ENCODE measurements around the gene C1orf50. TPM values are rescaled to one million over a fixed set of nuclear protein-coding genes. Genes with fewer than 3 reads are reported as not detected.

Gene C1orf50
- total RNA-seq, 1 experiment from 2014 or later, result 8.3 TPM

DNA sequence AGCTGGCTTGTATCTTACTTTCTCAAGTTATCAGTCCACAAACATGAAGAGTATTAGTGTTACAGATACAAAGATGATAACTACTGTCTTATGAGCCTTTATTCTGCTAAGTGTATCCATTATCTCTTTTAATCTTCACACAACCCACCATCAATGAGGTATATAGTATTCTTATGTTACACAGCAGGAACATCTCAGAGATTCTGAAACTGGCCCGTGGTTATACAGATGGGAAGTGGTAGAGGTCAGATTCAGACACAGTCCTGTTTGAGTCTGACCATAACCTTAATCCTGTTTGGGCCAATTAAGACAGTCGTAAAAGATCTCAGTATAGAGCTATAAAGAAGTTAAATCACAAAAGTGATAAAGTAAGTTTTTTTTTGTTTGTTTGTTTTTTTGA, 12.7 kb downstream of the C1orf50 start:
- no peaks in the 10 kb centered on the region for H3K36me3 ChIP-seq (ENCODE audit: low read depth)
- no peak overlapping the region for H3K27ac ChIP-seq
- no peak for TF ChIP-seq EZH2 (IDR thresholded peaks at IDR 0.05; ENCODE audit: low read depth)
- TF ChIP-seq, protein P1, sequence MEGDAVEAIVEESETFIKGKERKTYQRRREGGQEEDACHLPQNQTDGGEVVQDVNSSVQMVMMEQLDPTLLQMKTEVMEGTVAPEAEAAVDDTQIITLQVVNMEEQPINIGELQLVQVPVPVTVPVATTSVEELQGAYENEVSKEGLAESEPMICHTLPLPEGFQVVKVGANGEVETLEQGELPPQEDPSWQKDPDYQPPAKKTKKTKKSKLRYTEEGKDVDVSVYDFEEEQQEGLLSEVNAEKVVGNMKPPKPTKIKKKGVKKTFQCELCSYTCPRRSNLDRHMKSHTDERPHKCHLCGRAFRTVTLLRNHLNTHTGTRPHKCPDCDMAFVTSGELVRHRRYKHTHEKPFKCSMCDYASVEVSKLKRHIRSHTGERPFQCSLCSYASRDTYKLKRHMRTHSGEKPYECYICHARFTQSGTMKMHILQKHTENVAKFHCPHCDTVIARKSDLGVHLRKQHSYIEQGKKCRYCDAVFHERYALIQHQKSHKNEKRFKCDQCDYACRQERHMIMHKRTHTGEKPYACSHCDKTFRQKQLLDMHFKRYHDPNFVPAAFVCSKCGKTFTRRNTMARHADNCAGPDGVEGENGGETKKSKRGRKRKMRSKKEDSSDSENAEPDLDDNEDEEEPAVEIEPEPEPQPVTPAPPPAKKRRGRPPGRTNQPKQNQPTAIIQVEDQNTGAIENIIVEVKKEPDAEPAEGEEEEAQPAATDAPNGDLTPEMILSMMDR (conservative IDR thresholded peaks at IDR 0.05), result no peak
- H4K20me1 ChIP-seq (ENCODE audit: insufficient read depth), result no peaks in the 10 kb centered on the region
- no peaks in the 10 kb centered on the region for H3K4me1 ChIP-seq (replicated peaks; ENCODE audit: insufficient read depth)
- DNase-seq, result no peak
- CTCF ChIA-PET, result interaction anchor here (1.4 to 1.6 kb wide), 2 partner anchors 144 to 294 kb away, joined by 3 to 13 read pairs; no protein-coding TSS in a partner anchor
- no peaks in the 10 kb centered on the region for H3K79me2 ChIP-seq (ENCODE audit: low read depth)
- no peaks in the 10 kb centered on the region for H3K27me3 ChIP-seq (ENCODE audit: insufficient read depth, low read depth)
- H3K4me3 ChIP-seq, result no peak overlapping the region
- H3F3A ChIP-seq (ENCODE audit: insufficient read depth, low read depth), result 0 out of 2 replicates have a peak, but pooled peaks cover 4% of the 10 kb centered on the region
- H2AFZ ChIP-seq, result no peak overlapping the region
- no TSS peak for BruUV-seq (replicated peaks)
- no peaks in the 10 kb centered on the region for H3K9me2 ChIP-seq (ENCODE audit: insufficient read depth)
- intact Hi-C loops (cut with micrococcal nuclease; ENCODE audit: unreplicated experiment), result loop anchor here (2.0 to 10.0 kb wide), 2 partner anchors 133 to 635 kb away; no protein-coding TSS in a partner anchor
- no peak overlapping the region for H3K4me2 ChIP-seq
- H3K9me3 ChIP-seq (ENCODE audit: insufficient read depth, low read depth), result no peaks in the 10 kb centered on the region
- POLR2A ChIA-PET (ENCODE audit: unreplicated experiment), result no interaction called here

DNA sequence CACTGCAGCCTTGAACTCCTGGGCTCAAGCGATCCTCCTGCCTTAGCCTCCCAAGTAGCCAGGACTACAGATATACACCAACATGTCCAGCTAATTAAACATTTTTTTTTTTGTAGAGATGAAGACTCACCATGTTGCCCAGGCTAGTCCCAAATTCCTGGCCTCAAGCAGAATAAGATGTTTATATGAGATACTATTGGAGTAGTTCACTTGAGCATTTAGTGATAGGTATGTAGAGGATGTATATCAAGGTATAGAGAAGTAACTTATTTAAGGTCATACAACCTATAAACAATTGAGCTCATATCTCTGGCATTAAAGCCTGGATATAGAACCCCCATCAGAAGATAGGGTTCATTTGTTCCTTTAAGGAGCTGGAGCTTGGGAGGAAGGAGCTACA, 13.1 kb downstream of the C1orf50 start:
- BruUV-seq (replicated peaks), result no TSS peak
- H3F3A ChIP-seq (ENCODE audit: insufficient read depth, low read depth), result 0 out of 2 replicates have a peak, but pooled peaks cover 4% of the 10 kb centered on the region
- H3K9me3 ChIP-seq (ENCODE audit: insufficient read depth, low read depth), result no peaks in the 10 kb centered on the region
- no peaks in the 10 kb centered on the region for H3K9me2 ChIP-seq (ENCODE audit: insufficient read depth)
- ChIA-PET POLR2A (ENCODE audit: unreplicated experiment) (no interaction called here), CTCF (interaction anchor here (0.6 to 1.4 kb wide), 2 partner anchors 248 to 294 kb away, joined by 4 to 13 read pairs; no protein-coding TSS in a partner anchor)
- no peaks in the 10 kb centered on the region for H3K27me3 ChIP-seq (ENCODE audit: insufficient read depth, low read depth)
- H3K4me1 ChIP-seq (replicated peaks; ENCODE audit: insufficient read depth), result no peaks in the 10 kb centered on the region
- intact Hi-C loops (cut with micrococcal nuclease; ENCODE audit: unreplicated experiment), result no loop called here
- TF ChIP-seq EZH2 (IDR thresholded peaks at IDR 0.05; ENCODE audit: low read depth), result no peak
- TF ChIP-seq, protein P1 (conservative IDR thresholded peaks at IDR 0.05), result no peak
- no peak for DNase-seq
- no peaks in the 10 kb centered on the region for H3K36me3 ChIP-seq (ENCODE audit: low read depth)
- no peak overlapping the region for H3K4me2 ChIP-seq
- no peak overlapping the region for H3K27ac ChIP-seq
- H3K4me3 ChIP-seq, result no peak overlapping the region
- no peak overlapping the region for H2AFZ ChIP-seq
- no peaks in the 10 kb centered on the region for H4K20me1 ChIP-seq (ENCODE audit: insufficient read depth)
- no peaks in the 10 kb centered on the region for H3K79me2 ChIP-seq (ENCODE audit: low read depth)

DNA sequence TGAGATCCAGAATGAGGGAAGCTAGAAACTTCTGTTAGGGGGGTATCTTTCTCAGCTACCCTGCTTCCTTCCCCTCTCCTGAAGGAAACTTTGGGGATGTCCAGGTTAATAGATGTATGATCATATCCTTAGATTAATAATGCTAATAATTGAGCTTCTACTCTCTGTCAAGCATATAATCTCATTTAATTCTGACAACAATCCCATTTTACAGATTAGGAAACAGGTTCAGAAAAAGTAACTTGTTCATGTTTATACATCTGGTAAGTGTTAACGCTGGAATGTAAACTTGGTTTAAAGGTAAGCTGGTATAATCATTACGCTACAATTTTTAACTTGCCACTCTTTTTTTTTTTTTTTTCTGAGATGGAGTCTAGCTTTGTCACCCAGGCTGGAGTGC, 16.0 kb downstream of the C1orf50 start:
- no peaks in the 10 kb centered on the region for H3K27me3 ChIP-seq (ENCODE audit: insufficient read depth, low read depth)
- no peak overlapping the region for H3K4me2 ChIP-seq
- ChIA-PET CTCF (no interaction called here), POLR2A (ENCODE audit: unreplicated experiment) (no interaction called here)
- 0 out of 2 replicates have a peak, but pooled peaks cover 4% of the 10 kb centered on the region for H3F3A ChIP-seq (ENCODE audit: insufficient read depth, low read depth)
- no peak for DNase-seq
- TF ChIP-seq EZH2 (IDR thresholded peaks at IDR 0.05; ENCODE audit: low read depth), result no peak
- TF ChIP-seq, protein P1 (conservative IDR thresholded peaks at IDR 0.05), result no peak
- no peaks in the 10 kb centered on the region for H3K36me3 ChIP-seq (ENCODE audit: low read depth)
- BruUV-seq (replicated peaks), result no TSS peak
- H4K20me1 ChIP-seq (ENCODE audit: insufficient read depth), result no peaks in the 10 kb centered on the region
- no peaks in the 10 kb centered on the region for H3K4me1 ChIP-seq (replicated peaks; ENCODE audit: insufficient read depth)
- no peak overlapping the region for H3K27ac ChIP-seq
- H3K4me3 ChIP-seq, result no peak overlapping the region
- H2AFZ ChIP-seq, result no peak overlapping the region
- no peaks in the 10 kb centered on the region for H3K9me2 ChIP-seq (ENCODE audit: insufficient read depth)
- intact Hi-C loops (cut with micrococcal nuclease; ENCODE audit: unreplicated experiment), result no loop called here
- H3K79me2 ChIP-seq (ENCODE audit: low read depth), result no peaks in the 10 kb centered on the region
- H3K9me3 ChIP-seq (ENCODE audit: insufficient read depth, low read depth), result no peaks in the 10 kb centered on the region

Measured in PC-9 (cell line).